Renal pelvis (tissue), 12 donors: ENCODE results near the gene OMA1. TPM values are rescaled to one million over a fixed set of nuclear protein-coding genes. Genes with fewer than 3 reads are reported as not detected.
A peak's percentile ranks its signal among the peaks of the same experiment; 100 is the strongest.
"Not testable (repeated sequence)": the region's sequence is repeated elsewhere in the genome, so short reads cannot be mapped to it uniquely, and the experiment has no call there.

ENCODE experiments used
- DNase-seq: peaks from one replicate; pipeline ENCODE4 v3.0.0-alpha.2; 2013
- long read RNA-seq, 16 experiments: transcript quantifications; one replicate each; lab custom pipeline, GENCODE V29; 2026
- polyA plus RNA-seq, 3 donors: library from polyadenylated mRNA; unstranded; fragments of 120-200 nt; gene quantifications; one replicate each; pipeline ENCODE4 v1.2.1, GENCODE V29; 2013; ENCODE audit not compliant: insufficient read length in 3 of 3

OMA1 gene
- 10 to 100 TPM; 33.8 to 35.8 (median 35.3) TPM for polyA plus RNA-seq
- long read RNA-seq, donor 1: 0 reads
- long read RNA-seq, donor 2: 0 reads
- long read RNA-seq, donor 3: 0 reads
- long read RNA-seq, donor 4: 0 reads
- long read RNA-seq, donor 5: 0 reads
- long read RNA-seq, donor 6, partial matches to known transcripts: 0 of 1 reads
- long read RNA-seq, donor 6, other reads (novel, unspliced or antisense): 0 of 1 reads
- long read RNA-seq, donor 7: 0 reads
- long read RNA-seq, donor 8: 0 reads
- long read RNA-seq, donor 9, partial matches to known transcripts: 0 of 6 reads
- long read RNA-seq, donor 9, other reads (novel, unspliced or antisense): 6 of 6 reads
- long read RNA-seq, donor 10, partial matches to known transcripts: 0 of 1 reads
- long read RNA-seq, donor 10, other reads (novel, unspliced or antisense): 0 of 1 reads
- long read RNA-seq, donor 11: 0 reads
- long read RNA-seq, donor 12, partial matches to known transcripts: 7 of 7 reads
- long read RNA-seq, donor 12, other reads (novel, unspliced or antisense): 0 of 7 reads
- long read RNA-seq, donor 13: 0 reads
- long read RNA-seq, donor 14: 0 reads
- long read RNA-seq, donor 15: 0 reads
- long read RNA-seq, donor 16, partial matches to known transcripts: 0 of 5 reads
- long read RNA-seq, donor 16, other reads (novel, unspliced or antisense): 5 of 5 reads

GRCh38 chr1:58546520-58547308 lies at the start of gene OMA1:
Gene OMA1 (minus strand): TSS chr1:58546726. CDS start chr1:58539294, 7,432 bp downstream.
- peak; percentile 95 for DNase-seq

GRCh38 chr1:58594546-58594945 lies 48.0 kb upstream of the OMA1 start:
- DNase-seq: peak; percentile 54

GRCh38 chr1:58592522-58593134 lies 46.1 kb upstream of the OMA1 start:
- DNase-seq: peak; percentile 86

- no peak for DNase-seq
Observed at GRCh38 chr1:58591806-58592205, 45.3 kb upstream of the OMA1 start.

GRCh38 chr1:58590019-58590418 lies 43.5 kb upstream of the OMA1 start:
- no peak for DNase-seq

GRCh38 chr1:58588396-58588795 lies 41.9 kb upstream of the OMA1 start:
- no peak for DNase-seq

- no peak for DNase-seq
Observed at GRCh38 chr1:58587667-58588066, 41.1 kb upstream of the OMA1 start.

- no peak for DNase-seq
Observed at GRCh38 chr1:58586271-58586670, 39.7 kb upstream of the OMA1 start.

- no peak for DNase-seq
Observed at GRCh38 chr1:58585581-58586151, 39.1 kb upstream of the OMA1 start.

GRCh38 chr1:58585166-58585565 lies 38.6 kb upstream of the OMA1 start:
- DNase-seq: no peak

- DNase-seq: no peak
Observed at GRCh38 chr1:58584082-58584895, 37.8 kb upstream of the OMA1 start.

GRCh38 chr1:58583496-58583895 lies 37.0 kb upstream of the OMA1 start:
- no peak for DNase-seq

- DNase-seq: not testable (repeated sequence)
Observed at GRCh38 chr1:58582143-58582542, 35.6 kb upstream of the OMA1 start.

- no peak for DNase-seq
Observed at GRCh38 chr1:58581641-58582040, 35.1 kb upstream of the OMA1 start.

GRCh38 chr1:58580186-58580585 lies 33.7 kb upstream of the OMA1 start:
- DNase-seq: no peak

- DNase-seq: no peak
Observed at GRCh38 chr1:58577654-58578030, 31.1 kb upstream of the OMA1 start.

GRCh38 chr1:58576727-58577653 lies 30.5 kb upstream of the OMA1 start, which contains the start of gene TACSTD2:
Gene TACSTD2 (minus strand): TSS chr1:58577252. CDS start chr1:58577156, 96 bp downstream.
- DNase-seq: peak; percentile 47

- DNase-seq: no peak
Observed at GRCh38 chr1:58576325-58576726, 29.8 kb upstream of the OMA1 start.

- DNase-seq: no peak
Observed at GRCh38 chr1:58575551-58576324, 29.2 kb upstream of the OMA1 start.
